ENCODE measurements around the gene GATA3. TPM values are rescaled to one million over a fixed set of nuclear protein-coding genes. Genes with fewer than 3 reads are reported as not detected.
A peak's percentile ranks its signal among the peaks of the same experiment; 100 is the strongest.

GATA3 gene
- total RNA-seq, 1 experiment from 2014 or later, result 0.12 TPM

- no peak for DNase-seq (ENCODE audit: low spot score)
These were observed 3.2 kb upstream of the GATA3 start for GRCh38 chr10:8051109-8051821.

- no peak for DNase-seq (ENCODE audit: low spot score)
These were observed 2.6 kb upstream of the GATA3 start for GRCh38 chr10:8051851-8052257.

- no peak for DNase-seq (ENCODE audit: low spot score)
These were observed 2.0 kb upstream of the GATA3 start for GRCh38 chr10:8052341-8052955.

DNA sequence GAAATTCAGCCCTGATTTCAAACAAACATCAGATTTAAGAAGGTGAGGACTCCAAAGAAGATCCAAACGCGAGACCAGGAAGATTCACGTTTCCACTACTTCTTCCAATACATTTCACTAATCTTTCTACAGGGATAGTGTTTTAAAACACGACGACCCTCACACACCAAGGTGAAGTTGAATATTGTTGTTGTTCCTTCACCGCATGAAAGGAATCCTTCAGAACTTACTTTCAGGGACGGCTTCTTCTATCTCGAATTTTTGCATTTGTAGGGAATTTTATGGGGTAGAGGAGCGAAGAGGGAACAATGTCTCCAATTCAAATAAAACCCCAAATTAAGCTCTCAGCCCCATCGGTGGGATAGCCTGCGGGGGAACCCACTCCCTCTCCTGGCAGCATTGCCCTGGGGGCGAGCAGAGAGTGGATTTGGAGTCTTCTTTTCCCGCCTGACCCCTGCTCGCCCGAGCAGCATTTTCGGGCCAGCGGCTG lies 1.5 kb upstream of the GATA3 start:
- no peak for DNase-seq (ENCODE audit: low spot score)

DNA sequence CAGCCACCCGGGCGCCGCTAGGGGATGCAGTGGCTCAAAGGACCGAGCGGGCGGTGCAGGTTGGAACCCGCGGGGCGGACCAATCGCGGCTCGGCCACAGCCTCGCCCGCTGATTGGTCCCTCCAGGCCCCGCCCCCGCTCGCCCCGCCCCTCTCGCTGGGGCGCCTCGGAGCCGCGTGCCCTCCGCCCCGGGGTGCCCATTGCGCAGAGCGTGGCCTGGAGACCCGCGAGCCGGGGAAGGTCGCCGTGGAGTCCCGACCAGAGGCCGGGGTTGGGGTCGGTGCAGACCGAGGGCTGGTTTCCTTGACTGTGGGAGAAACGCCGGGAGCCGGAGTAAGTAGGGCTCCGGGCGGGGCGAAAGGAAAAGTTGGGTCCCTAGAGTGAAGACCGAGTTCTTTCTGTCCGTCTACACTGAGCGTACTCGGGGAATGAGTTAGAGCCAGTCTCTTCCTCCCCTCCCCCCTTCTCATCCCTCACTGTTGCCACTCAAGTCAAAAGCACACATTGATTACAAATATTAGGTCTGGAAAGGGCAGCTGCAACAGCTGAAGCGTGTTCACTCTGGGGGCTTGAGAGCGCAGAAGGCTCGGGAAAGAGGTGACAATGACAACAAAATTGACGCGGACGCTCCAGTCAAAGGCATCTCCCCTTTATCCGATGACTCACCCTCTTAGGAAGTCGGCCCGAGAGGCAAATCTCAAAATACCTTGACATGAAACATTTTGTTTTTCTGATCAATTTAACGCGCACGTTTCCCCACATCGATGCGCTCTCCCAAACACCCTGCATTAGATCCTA lies 843 bp upstream of the GATA3 start:
- peak; percentile 74 for DNase-seq (ENCODE audit: low spot score)

- peak; percentile 13 for DNase-seq (ENCODE audit: low spot score)
These were observed 319 bp upstream of the GATA3 start for GRCh38 chr10:8054244-8054493.

DNA sequence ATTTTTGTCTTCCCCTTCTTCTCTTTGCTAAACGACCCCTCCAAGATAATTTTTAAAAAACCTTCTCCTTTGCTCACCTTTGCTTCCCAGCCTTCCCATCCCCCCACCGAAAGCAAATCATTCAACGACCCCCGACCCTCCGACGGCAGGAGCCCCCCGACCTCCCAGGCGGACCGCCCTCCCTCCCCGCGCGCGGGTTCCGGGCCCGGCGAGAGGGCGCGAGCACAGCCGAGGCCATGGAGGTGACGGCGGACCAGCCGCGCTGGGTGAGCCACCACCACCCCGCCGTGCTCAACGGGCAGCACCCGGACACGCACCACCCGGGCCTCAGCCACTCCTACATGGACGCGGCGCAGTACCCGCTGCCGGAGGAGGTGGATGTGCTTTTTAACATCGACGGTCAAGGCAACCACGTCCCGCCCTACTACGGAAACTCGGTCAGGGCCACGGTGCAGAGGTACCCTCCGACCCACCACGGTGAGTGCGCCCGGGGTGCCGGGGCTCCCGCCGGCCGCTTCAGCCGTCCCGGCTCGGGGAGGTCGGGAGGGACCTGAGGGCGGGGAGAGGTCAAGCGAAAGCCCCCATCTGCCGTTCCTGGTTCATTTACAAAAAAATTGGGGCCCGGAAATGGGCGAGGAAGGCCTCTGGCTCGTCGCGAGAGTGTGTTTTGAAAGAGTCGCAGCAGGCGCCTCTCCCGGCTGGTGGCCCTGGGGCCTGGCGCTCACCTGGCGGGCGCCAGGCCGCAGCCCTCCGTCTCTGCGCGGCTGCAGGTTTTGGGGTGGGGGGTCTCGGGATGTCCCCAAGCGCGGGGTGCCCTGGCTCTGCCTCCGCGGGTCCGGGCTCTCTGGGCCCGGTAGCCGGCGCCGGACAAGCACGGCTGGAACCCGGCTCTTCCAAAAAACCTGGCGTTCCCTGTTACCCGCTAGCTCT lies 1.2 kb downstream of the GATA3 start:
- no peak for DNase-seq (ENCODE audit: low spot score)

GRCh38 chr10:8056378-8056777 lies 1.9 kb downstream of the GATA3 start:
- DNase-seq (ENCODE audit: low spot score), result no peak

DNA sequence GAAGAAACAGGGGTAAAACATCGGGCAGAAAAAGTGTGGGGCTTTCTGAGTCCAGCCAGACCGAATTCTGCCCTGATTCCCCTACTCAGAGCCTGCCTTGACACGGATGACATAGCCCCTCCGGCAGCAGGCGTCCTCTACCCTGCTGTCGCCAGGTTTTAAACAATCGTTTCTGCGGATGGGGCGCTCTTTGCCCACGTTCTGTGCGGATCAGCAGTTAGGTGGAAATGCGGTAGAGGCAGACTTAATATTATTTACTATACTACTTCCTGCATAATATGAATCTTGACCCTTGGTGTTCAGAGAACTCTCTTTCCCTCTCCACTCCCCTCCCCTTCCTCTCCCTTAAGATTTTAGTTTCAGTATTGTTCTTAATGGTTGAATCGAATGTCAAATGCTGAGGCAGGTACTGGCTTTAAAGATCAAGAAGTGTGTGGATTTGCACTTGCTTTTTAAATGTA lies 2.4 kb downstream of the GATA3 start:
- DNase-seq (ENCODE audit: low spot score), result no peak

GRCh38 chr10:8057636-8058273 lies 3.3 kb downstream of the GATA3 start:
- no peak for DNase-seq (ENCODE audit: low spot score)

DNA sequence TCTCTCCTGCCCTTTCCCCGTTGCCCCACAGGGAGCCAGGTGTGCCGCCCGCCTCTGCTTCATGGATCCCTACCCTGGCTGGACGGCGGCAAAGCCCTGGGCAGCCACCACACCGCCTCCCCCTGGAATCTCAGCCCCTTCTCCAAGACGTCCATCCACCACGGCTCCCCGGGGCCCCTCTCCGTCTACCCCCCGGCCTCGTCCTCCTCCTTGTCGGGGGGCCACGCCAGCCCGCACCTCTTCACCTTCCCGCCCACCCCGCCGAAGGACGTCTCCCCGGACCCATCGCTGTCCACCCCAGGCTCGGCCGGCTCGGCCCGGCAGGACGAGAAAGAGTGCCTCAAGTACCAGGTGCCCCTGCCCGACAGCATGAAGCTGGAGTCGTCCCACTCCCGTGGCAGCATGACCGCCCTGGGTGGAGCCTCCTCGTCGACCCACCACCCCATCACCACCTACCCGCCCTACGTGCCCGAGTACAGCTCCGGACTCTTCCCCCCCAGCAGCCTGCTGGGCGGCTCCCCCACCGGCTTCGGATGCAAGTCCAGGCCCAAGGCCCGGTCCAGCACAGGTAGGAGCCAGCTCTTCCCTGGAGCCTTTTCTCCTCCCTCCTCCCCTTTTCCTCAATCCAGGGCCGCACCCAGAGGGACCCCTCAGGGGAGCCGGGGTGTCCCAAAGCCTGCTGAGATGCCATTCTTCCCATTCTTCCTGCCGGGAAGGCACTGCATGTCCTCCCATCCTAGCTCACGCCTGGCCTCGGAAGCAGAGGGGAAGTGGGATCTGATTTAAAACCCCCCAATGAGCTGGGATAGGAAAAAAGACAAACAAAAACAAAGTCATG lies 4.0 kb downstream of the GATA3 start:
- DNase-seq (ENCODE audit: low spot score), result no peak

GRCh38 chr10:8059191-8059936 lies 4.9 kb downstream of the GATA3 start:
- no peak for DNase-seq (ENCODE audit: low spot score)

DNA sequence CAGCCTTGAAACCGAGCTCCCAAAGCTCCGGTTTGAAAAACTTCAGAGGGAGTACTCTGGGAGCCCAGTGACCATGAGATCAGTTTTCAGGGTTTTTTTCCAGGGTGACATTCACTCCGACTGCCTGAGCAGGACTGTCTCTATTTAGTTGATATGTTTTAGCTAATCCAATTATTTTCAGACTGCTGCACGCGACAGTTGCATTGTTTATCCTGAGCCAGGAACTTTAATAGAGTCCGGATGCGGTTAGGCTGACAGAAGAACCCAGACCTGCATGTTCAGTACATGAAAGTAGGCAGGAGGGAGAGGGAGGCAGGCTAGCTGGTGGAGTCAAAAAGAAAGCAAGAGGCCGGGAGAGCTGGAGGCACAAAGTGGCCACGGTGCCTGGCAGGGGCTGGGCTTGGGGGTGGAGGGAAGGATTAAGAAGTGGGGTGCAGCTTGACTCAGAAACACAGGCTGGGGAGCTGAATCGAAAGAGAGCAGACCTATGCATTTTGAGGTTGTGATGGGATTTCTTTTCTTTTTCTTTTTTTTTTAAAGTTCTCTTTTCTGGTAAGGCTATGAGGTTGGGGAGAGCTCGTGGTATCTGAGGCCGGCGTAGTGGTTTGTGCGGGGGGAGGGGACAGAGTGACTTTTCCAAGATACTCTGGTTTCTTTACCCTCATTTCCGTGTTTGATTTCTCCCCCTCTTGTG lies 5.7 kb downstream of the GATA3 start:
- no peak for DNase-seq (ENCODE audit: low spot score)

DNA sequence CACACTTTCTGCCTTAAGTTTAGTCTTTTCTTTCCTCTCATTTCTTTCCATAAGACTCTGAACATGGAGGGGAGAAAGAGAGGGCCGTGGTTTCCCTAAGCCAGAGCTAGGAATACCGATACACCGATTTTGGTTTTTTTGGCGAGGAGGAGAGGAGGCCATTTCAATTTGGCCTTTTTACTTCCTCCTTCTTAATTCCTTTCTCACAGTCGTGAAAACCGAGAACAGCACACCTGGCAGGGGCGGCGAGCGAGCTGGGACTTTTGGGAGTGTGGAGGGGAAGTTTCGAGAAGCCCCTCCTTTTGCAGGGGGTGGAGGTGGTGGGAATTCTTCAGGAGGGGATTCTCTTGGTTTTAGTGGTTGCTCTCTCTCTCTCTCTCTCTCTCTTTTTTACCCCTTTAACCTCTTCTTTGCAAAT lies 6.2 kb downstream of the GATA3 start:
- no peak for DNase-seq (ENCODE audit: low spot score)

GRCh38 chr10:8061274-8062211 lies 7.1 kb downstream of the GATA3 start:
- no peak for DNase-seq (ENCODE audit: low spot score)

DNA sequence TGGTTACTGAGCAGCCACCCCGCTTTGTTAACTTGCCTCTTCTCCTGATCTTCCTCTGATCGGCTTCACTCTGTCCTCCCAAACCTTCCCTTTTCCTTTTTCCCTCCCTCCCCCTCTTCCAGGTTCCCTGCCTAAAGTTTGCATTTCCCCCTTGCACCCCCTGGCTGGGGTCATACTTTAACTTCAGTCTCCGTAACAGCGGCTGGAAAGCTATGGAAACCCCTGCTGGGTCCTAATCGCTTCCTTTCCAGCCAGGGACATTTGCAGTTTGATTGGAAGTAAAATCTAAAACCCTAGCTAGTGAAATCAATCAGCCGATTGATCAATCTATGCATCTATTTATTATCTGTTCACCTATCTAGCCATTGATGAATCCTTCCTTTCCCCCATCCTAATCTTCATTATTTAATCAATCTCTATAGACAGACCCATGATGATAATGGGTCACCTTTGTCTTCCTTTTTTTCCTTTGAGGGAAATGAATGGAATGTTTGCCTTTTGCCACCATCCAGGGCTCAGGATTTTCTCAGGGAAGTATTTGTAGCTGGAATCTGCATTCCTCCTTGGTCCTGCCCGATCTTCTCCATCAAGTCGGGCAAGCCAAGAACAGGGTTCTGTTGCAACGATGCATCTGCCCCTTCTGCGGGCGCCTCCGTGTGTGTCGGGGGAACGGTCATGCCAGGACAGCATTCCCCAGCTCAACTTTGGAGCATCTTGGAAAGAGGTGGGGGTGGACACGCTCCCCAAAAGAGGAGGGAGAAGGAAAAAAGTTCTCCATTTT lies 8.8 kb downstream of the GATA3 start:
- no peak for DNase-seq (ENCODE audit: low spot score)

DNA sequence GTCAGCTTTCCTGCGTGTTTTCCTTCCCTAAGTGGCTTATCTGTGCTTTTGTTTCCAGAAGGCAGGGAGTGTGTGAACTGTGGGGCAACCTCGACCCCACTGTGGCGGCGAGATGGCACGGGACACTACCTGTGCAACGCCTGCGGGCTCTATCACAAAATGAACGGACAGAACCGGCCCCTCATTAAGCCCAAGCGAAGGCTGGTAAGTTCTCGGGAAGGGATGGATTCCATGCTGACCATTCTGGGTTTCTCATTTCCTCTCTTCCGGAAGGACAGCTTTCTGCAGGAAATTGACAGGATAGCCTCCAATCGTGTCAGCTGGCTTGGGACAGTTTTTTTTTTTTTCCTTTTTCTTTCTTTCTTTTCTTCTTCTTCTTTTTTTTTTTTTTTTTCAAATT lies 9.4 kb downstream of the GATA3 start:
- DNase-seq (ENCODE audit: low spot score), result no peak

All from A172 (cell line).